HEK293 (cell line): ENCODE results near the gene OSBPL10.

Experiments used
- CTCF ChIA-PET: fragments of 350-600 bp; formaldehyde crosslinking; extraction: SDS; loops from one replicate; lab custom pipeline; 2021; ENCODE audit warnings: antibody characterized with exemption; lab: Yijun Ruan, JAX
- POLR2A ChIA-PET: fragments of 300-600 bp; formaldehyde crosslinking; extraction: SDS; loops from one replicate; lab custom pipeline; 2020; ENCODE audit warnings: antibody characterized with exemption, inconsistent platforms; lab: Yijun Ruan, JAX
- H3K27ac ChIP-seq: fragments of 200-500 bp; sonication (Bioruptor generic); 2 replicates; pipeline ENCODE4 v1.5.1; 2014; ENCODE audit warnings: low read depth, low read length, control low read depth, inconsistent platforms; ENCODE audit errors: extremely low read depth
- H3K36me3 ChIP-seq, 2 experiments: fragments of 200-500 bp in 1 of 2; sonication (Bioruptor generic) in 1 of 2; 1 replicate in 1 of 2; 2 replicates in 1 of 2; pipeline ENCODE4 v1.5.1; 2014 to 2017; ENCODE audit warnings: inconsistent platforms in 2 of 2, low read length in 2 of 2; ENCODE audit not compliant: control insufficient read depth in 2 of 2, insufficient read depth in 1 of 2
- H3K4me1 ChIP-seq: fragments of 200-500 bp; sonication (Bioruptor generic); 2 replicates; pipeline ENCODE4 v1.5.1; 2014; ENCODE audit warnings: mild to moderate bottlenecking, low read length, inconsistent platforms; ENCODE audit not compliant: control insufficient read depth, insufficient read depth
- H3K4me3 ChIP-seq: 2 replicates; pipeline ENCODE4 v1.5.1; 2011; ENCODE audit warnings: low read depth, mild to moderate bottlenecking, control low read depth, low read length, moderate library complexity
- H3K9me3 ChIP-seq: fragments of 200-500 bp; sonication (Bioruptor generic); 2 replicates; pipeline ENCODE4 v1.5.1; 2014; ENCODE audit warnings: low read depth, low read length, inconsistent platforms; ENCODE audit not compliant: control insufficient read depth, insufficient read depth
- AEBP2 ChIP-seq: fragments of 450-650 bp; formaldehyde crosslinking; IDR thresholded peaks from 2 replicates; pipeline ENCODE4 v1.5.1; 2016; ENCODE audit warnings: missing biosample characterization, missing genetic modification characterization, borderline replicate concordance
- HOXA7 ChIP-seq: sonication (generic); formaldehyde crosslinking; IDR thresholded peaks from 2 replicates; pipeline ENCODE4 v1.8.1; 2022; ENCODE audit warnings: missing genetic modification reagents, borderline replicate concordance
- IKZF3 ChIP-seq: fragments of 450-650 bp; IDR thresholded peaks from 2 replicates; pipeline ENCODE4 v1.5.0; 2018; ENCODE audit warnings: missing biosample characterization, mild to moderate bottlenecking, missing genetic modification characterization, moderate library complexity
- SETDB1 ChIP-seq: IDR thresholded peaks from one replicate; pipeline ENCODE4 v1.6.1; 2017; ENCODE audit warnings: mild to moderate bottlenecking, low read length, moderate library complexity, mixed read lengths; ENCODE audit not compliant: insufficient read length
- ZBTB44 ChIP-seq: fragments of 450-650 bp; IDR thresholded peaks from 2 replicates; pipeline ENCODE4 v1.5.1; 2018; ENCODE audit warnings: missing biosample characterization, mild to moderate bottlenecking, missing genetic modification characterization
- ZFP37 ChIP-seq: fragments of 450-650 bp; formaldehyde crosslinking; IDR thresholded peaks from 2 replicates; pipeline ENCODE4 v1.5.1; 2016; ENCODE audit warnings: missing biosample characterization, missing genetic modification characterization
- ZFP69B ChIP-seq: fragments of 450-650 bp; formaldehyde crosslinking; IDR thresholded peaks from 2 replicates; pipeline ENCODE4 v1.5.1; 2016; ENCODE audit warnings: missing biosample characterization, missing genetic modification characterization
- ZIC2 ChIP-seq: fragments of 450-650 bp; formaldehyde crosslinking; IDR thresholded peaks from 2 replicates; pipeline ENCODE4 v1.5.1; 2016; ENCODE audit warnings: missing biosample characterization, missing genetic modification characterization
- ZNF423 ChIP-seq: fragments of 450-650 bp; formaldehyde crosslinking; IDR thresholded peaks from 2 replicates; pipeline ENCODE4 v1.5.1; 2016; ENCODE audit warnings: missing biosample characterization, missing genetic modification characterization
- ZNF433 ChIP-seq: fragments of 450-650 bp; formaldehyde crosslinking; IDR thresholded peaks from 2 replicates; pipeline ENCODE4 v1.5.1; 2016; ENCODE audit warnings: missing biosample characterization, missing genetic modification characterization, low read depth
- ZNF514 ChIP-seq: fragments of 450-650 bp; formaldehyde crosslinking; IDR thresholded peaks from 2 replicates; pipeline ENCODE4 v1.5.1; 2016; ENCODE audit warnings: missing biosample characterization, missing genetic modification characterization
- ZNF623 ChIP-seq: fragments of 450-650 bp; formaldehyde crosslinking; IDR thresholded peaks from 2 replicates; pipeline ENCODE4 v1.5.1; 2016; ENCODE audit warnings: missing biosample characterization, missing genetic modification characterization
- ZNF658 ChIP-seq: fragments of 450-650 bp; formaldehyde crosslinking; IDR thresholded peaks from 2 replicates; pipeline ENCODE4; 2016; ENCODE audit warnings: missing biosample characterization, missing genetic modification characterization
- ZNF843 ChIP-seq: fragments of 450-650 bp; formaldehyde crosslinking; IDR thresholded peaks from 2 replicates; pipeline ENCODE4 v1.5.1; 2016; ENCODE audit warnings: missing biosample characterization, missing genetic modification characterization
- TF ChIP-seq, protein P1 (sequence below): fragments of 450-650 bp; formaldehyde crosslinking; IDR thresholded peaks from 2 replicates; pipeline ENCODE4 v1.5.1; 2016; ENCODE audit warnings: missing biosample characterization, missing genetic modification characterization, borderline replicate concordance

The OSBPL10 gene

GRCh38 chr3:31882431-31882830, 98.6 kb downstream of the OSBPL10 start:
- Histone ChIP-seq H3K9me3 (no peaks in the 10 kb centered on the region), H3K4me1 (no peaks in the 10 kb centered on the region), H3K4me3 (no peak overlapping the region), H3K27ac (no peak overlapping the region), H3K36me3 (no peaks in the 10 kb centered on the region)
- ChIA-PET CTCF (no interaction called here), POLR2A (no interaction called here)
- TF ChIP-seq ZNF433 (tag by site-specific recombination), result no peak
- no peak for TF ChIP-seq AEBP2 (tag by site-specific recombination)
- TF ChIP-seq ZNF843 (tag by site-specific recombination), result no peak
- TF ChIP-seq, protein P1, sequence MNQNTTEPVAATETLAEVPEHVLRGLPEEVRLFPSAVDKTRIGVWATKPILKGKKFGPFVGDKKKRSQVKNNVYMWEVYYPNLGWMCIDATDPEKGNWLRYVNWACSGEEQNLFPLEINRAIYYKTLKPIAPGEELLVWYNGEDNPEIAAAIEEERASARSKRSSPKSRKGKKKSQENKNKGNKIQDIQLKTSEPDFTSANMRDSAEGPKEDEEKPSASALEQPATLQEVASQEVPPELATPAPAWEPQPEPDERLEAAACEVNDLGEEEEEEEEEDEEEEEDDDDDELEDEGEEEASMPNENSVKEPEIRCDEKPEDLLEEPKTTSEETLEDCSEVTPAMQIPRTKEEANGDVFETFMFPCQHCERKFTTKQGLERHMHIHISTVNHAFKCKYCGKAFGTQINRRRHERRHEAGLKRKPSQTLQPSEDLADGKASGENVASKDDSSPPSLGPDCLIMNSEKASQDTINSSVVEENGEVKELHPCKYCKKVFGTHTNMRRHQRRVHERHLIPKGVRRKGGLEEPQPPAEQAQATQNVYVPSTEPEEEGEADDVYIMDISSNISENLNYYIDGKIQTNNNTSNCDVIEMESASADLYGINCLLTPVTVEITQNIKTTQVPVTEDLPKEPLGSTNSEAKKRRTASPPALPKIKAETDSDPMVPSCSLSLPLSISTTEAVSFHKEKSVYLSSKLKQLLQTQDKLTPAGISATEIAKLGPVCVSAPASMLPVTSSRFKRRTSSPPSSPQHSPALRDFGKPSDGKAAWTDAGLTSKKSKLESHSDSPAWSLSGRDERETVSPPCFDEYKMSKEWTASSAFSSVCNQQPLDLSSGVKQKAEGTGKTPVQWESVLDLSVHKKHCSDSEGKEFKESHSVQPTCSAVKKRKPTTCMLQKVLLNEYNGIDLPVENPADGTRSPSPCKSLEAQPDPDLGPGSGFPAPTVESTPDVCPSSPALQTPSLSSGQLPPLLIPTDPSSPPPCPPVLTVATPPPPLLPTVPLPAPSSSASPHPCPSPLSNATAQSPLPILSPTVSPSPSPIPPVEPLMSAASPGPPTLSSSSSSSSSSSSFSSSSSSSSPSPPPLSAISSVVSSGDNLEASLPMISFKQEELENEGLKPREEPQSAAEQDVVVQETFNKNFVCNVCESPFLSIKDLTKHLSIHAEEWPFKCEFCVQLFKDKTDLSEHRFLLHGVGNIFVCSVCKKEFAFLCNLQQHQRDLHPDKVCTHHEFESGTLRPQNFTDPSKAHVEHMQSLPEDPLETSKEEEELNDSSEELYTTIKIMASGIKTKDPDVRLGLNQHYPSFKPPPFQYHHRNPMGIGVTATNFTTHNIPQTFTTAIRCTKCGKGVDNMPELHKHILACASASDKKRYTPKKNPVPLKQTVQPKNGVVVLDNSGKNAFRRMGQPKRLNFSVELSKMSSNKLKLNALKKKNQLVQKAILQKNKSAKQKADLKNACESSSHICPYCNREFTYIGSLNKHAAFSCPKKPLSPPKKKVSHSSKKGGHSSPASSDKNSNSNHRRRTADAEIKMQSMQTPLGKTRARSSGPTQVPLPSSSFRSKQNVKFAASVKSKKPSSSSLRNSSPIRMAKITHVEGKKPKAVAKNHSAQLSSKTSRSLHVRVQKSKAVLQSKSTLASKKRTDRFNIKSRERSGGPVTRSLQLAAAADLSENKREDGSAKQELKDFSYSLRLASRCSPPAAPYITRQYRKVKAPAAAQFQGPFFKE, result no peak
- no peak for TF ChIP-seq SETDB1
- TF ChIP-seq ZIC2 (tag by site-specific recombination), result no peak
- no peak for TF ChIP-seq ZFP37 (tag by site-specific recombination)
- TF ChIP-seq HOXA7, result no peak
- no peak for TF ChIP-seq IKZF3
- TF ChIP-seq ZFP69B (tag by site-specific recombination), result no peak
- no peak for TF ChIP-seq ZNF658 (tag by site-specific recombination)

DNA sequence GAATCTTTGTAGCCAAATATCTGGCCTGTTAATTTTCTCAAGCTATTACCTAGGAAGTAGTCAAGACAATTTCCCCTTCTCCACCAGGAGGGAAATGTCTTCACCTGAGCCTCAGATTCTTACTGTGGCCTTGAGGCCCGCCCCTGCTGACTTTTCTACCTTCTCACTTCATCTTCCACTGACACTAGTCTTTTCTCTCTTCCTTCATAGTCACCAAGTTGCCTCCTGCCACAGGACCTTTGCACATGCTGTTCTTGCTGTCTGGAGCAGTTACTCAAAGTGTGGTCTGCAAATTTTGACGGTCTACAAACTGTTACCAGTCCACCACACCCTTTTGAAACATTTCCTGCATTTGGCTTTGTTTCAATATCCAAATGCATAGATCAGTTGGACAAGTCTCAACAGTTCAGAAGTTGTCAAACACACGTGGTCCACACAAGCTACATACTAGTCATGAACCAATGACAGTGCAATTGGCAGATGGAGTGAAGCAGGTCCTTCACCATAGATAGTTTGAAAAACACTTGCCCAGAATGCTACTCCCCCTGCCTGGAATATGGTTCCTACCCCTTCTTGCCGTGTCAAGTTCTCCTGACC, 100.5 kb downstream of the OSBPL10 start:
- H3K27ac ChIP-seq, result no peak overlapping the region
- no peak overlapping the region for H3K4me3 ChIP-seq
- H3K9me3 ChIP-seq, result no peaks in the 10 kb centered on the region
- H3K4me1 ChIP-seq, result no peaks in the 10 kb centered on the region
- ChIA-PET POLR2A (no interaction called here), CTCF (no interaction called here)
- TF ChIP-seq ZBTB44 (tag by site-specific recombination) (no peak), ZNF423 (tag by site-specific recombination) (no peak), ZNF623 (tag by site-specific recombination) (peak; percentile 90), ZNF514 (no peak)
- H3K36me3 ChIP-seq, result no peaks in the 10 kb centered on the region
